Activated naive CD4-positive, alpha-beta T cell treated with anti-CD3 and anti-CD28 coated beads, Interleukin-2, amount 50 U/mL, for 16 hours (primary cell): ENCODE measurements around the gene AUH.

Experiments
- DNase-seq: peaks from one replicate; pipeline ENCODE4 v3.0.0-alpha.2; 2020

Gene AUH

GRCh38 chr9:91285729-91286353 is 75.9 kb downstream of the AUH start:
- no peak for DNase-seq

- DNase-seq, result no peak
These were observed 79.4 kb downstream of the AUH start for GRCh38 chr9:91282292-91282691.

- no peak for DNase-seq
These were observed 82.2 kb downstream of the AUH start for GRCh38 chr9:91279296-91280204.

GRCh38 chr9:91276513-91276912 is 85.2 kb downstream of the AUH start:
- no peak for DNase-seq

- DNase-seq, result no peak
These were observed 86.1 kb downstream of the AUH start for GRCh38 chr9:91275655-91276054.

GRCh38 chr9:91274949-91275492 is 86.7 kb downstream of the AUH start:
- no peak for DNase-seq

GRCh38 chr9:91273853-91274552 is 87.7 kb downstream of the AUH start:
- no peak for DNase-seq

GRCh38 chr9:91271156-91271555 is 90.6 kb downstream of the AUH start:
- DNase-seq, result no peak

GRCh38 chr9:91269907-91270491 is 91.7 kb downstream of the AUH start:
- DNase-seq, result no peak

- no peak for DNase-seq
These were observed 95.3 kb downstream of the AUH start for GRCh38 chr9:91266448-91266847.

- no peak for DNase-seq
These were observed 96.2 kb downstream of the AUH start for GRCh38 chr9:91265514-91265913.

- DNase-seq, result no peak
These were observed 100.3 kb downstream of the AUH start for GRCh38 chr9:91261417-91261816.

- no peak for DNase-seq
These were observed 102.6 kb downstream of the AUH start for GRCh38 chr9:91259162-91259561.

GRCh38 chr9:91258451-91258850 is 103.3 kb downstream of the AUH start:
- DNase-seq, result no peak

- no peak for DNase-seq
These were observed 105.5 kb downstream of the AUH start for GRCh38 chr9:91256235-91256634.

- no peak for DNase-seq
These were observed 106.4 kb downstream of the AUH start for GRCh38 chr9:91255327-91255726.

GRCh38 chr9:91253488-91253887 is 108.2 kb downstream of the AUH start:
- no peak for DNase-seq

- DNase-seq, result no peak
These were observed 113.0 kb downstream of the AUH start for GRCh38 chr9:91248707-91249106.

- DNase-seq, result no peak
These were observed 114.4 kb downstream of the AUH start for GRCh38 chr9:91247278-91247677.

GRCh38 chr9:91246846-91247245 is 114.9 kb downstream of the AUH start:
- no peak for DNase-seq

- no peak for DNase-seq
These were observed 116.0 kb downstream of the AUH start for GRCh38 chr9:91245431-91246313.

GRCh38 chr9:91243029-91243428 is 118.7 kb downstream of the AUH start:
- DNase-seq, result no peak
